Measurements from ENCODE around the gene ATXN7.

The ATXN7 gene

GRCh38 chr3:63964681-63965485 is 101.2 kb downstream of the ATXN7 start:
- no peak for DNase-seq (ENCODE audit: low read depth in 2 of 2)

DNA sequence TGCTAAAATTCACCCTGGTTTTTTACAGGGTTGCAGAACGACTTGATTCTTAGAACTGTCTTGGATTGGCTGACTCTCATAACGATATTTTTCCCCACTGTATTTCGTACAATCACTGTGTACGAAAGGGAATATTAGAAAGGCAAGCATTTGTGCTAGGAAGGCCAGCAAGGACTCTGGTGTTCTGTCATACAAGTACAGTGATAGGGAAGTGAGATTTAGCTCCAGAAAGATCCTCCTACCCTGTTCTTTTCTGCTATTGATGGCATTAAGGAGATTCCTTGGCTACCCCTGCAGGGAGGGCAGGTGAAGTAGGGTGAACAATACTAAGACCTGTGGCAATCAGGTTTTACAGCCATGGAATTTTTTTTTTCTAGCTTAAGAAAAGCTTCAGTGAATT is 102.3 kb downstream of the ATXN7 start:
- no peak for DNase-seq (ENCODE audit: low read depth in 2 of 2)

DNA sequence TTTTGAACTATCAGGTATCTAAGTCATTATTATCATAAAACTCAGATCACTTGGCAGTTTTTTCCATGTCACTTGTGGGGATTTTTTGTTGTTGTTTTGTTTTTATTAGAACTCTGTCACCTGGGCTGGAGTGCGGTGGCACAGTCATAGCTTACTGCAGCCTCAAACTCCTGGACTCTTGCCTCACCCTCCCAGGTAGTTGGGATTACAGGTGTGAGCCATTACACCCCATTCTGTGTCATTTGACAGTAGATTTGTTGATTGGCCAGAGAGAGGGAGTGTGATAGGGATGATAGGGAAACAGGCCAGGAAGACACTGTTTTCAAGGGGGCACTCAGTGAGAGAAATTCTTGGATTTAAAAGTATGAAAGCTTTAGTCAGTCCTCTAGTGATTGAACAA is 103.2 kb downstream of the ATXN7 start:
- DNase-seq (ENCODE audit: low read depth in 2 of 2): no peak

GRCh38 chr3:63967675-63968611 is 104.3 kb downstream of the ATXN7 start:
- DNase-seq (ENCODE audit: low read depth in 2 of 2): peak in 1 of 2 experiments; percentile 6

DNA sequence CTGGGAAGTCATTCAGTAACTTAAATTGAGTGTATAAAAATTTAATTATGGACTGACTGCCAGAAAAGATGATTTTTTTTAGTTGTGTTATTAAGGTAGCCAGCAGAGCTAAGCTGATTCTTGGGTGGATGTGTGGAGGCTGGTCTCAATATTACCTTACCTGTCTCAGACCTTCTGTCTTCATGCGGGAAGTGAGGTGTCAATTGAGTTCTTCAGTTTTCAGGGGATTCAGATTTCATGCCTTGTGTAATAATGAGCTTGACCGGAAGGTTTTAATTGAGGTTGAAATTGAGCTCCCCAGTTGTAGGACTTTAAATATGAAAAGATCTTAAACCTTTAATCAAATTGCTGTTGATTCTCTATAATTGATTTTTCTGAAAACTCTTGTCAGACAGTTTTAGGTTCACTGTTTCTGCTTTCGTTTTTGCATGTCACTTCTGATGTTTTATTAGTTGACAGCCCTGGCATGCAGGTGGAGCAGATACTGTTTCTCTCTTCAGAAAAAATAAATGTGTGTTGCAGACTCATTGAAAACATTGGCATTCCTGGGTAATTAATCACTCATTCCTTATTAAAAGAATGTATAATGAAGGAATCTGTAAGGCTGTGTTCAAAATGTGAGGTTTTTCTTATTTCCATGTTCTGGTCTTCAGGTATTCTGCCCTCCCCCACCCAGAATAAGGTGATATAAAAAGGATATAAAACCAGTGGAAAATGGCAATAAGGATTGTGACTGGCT is 105.1 kb downstream of the ATXN7 start:
- no peak for DNase-seq (ENCODE audit: low read depth in 2 of 2)

- DNase-seq (ENCODE audit: low read depth in 2 of 2): no peak
Observed at GRCh38 chr3:63969876-63970275, 106.2 kb downstream of the ATXN7 start.

- no peak for DNase-seq (ENCODE audit: low read depth in 2 of 2)
Observed at GRCh38 chr3:63970631-63971475, 107.2 kb downstream of the ATXN7 start.

DNA sequence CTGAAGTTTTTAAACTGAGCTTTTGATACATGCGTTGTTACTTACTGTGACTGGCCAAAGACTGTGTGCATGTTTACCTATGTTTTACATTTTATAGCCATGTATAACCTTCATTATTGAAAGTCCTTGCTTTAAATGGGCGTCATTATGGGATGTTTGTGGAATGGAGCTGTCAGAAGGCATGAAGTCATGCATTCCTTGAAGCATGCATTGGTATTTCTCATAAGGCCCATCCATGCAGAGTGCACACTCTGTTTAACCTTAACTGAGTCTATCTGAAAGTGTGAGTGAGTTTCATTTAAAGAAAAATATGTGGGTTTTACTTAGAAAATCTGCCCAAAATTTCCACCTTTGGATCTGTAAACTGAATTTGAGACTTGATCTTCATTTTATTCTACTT is 108.5 kb downstream of the ATXN7 start:
- no peak for DNase-seq (ENCODE audit: low read depth in 2 of 2)

DNA sequence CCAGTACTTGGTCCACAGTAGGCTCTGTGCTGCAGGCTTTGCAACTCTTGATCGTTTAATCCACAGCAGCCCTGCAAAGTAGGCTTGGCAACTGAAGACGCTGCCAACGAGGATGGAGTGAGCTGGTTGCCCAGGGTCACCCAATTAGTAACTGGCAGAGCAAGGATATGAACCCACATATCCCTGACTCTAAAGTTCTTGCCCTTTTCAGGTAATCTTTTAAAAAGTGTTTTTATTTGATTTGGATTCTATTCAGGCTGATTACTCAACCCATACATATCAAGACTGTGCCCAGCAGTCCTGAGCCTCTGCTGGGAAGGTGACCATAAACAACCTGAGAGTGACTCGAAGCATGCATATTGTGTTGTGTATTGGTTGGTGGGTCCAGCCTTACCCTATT is 109.3 kb downstream of the ATXN7 start:
- no peak for DNase-seq (ENCODE audit: low read depth in 2 of 2)

GRCh38 chr3:63973406-63973805 is 109.7 kb downstream of the ATXN7 start:
- DNase-seq (ENCODE audit: low read depth in 2 of 2): no peak

DNA sequence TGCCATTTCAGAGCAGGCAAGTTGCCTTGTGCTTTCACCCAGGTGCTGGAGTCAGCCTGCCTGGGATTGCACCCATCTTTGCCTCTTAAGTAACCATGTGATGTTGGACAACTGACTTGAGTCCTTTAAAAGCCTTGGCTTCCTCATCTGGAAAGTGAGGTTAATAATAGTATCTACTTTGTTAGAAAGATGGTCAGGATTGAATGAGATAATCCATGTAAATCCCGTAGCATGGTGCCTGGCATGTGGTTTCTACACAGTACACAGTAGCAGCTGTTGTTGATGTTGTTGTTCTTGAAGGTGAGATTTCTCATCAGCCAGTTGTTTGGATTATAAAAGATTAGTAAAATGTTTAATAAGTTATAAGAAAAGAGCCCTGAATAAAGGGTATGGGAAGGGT is 110.8 kb downstream of the ATXN7 start:
- no peak for DNase-seq (ENCODE audit: low read depth in 2 of 2)

GRCh38 chr3:63975723-63976122 is 112.1 kb downstream of the ATXN7 start:
- DNase-seq (ENCODE audit: low read depth in 2 of 2): no peak

- DNase-seq (ENCODE audit: low read depth in 2 of 2): no peak
Observed at GRCh38 chr3:63976161-63976871, 112.6 kb downstream of the ATXN7 start.

DNA sequence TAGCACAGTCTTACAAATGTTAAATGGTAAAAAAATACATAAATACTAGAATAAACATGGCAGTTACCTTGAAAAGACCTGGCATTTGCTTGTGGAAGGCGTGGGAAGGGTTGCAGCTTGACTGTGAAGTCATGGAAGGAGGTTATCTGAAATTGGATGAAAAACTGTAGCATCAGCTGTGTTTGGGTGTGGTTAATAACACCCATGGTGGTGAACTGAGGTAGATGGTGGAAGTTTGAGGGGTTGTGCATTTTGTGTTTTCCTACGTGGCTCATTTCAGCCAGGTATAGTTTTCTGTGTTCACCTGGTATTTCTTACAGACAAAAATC is 113.2 kb downstream of the ATXN7 start:
- DNase-seq (ENCODE audit: low read depth in 2 of 2): no peak

- DNase-seq (ENCODE audit: low read depth in 2 of 2): no peak
Observed at GRCh38 chr3:63977893-63978292, 114.2 kb downstream of the ATXN7 start.

DNA sequence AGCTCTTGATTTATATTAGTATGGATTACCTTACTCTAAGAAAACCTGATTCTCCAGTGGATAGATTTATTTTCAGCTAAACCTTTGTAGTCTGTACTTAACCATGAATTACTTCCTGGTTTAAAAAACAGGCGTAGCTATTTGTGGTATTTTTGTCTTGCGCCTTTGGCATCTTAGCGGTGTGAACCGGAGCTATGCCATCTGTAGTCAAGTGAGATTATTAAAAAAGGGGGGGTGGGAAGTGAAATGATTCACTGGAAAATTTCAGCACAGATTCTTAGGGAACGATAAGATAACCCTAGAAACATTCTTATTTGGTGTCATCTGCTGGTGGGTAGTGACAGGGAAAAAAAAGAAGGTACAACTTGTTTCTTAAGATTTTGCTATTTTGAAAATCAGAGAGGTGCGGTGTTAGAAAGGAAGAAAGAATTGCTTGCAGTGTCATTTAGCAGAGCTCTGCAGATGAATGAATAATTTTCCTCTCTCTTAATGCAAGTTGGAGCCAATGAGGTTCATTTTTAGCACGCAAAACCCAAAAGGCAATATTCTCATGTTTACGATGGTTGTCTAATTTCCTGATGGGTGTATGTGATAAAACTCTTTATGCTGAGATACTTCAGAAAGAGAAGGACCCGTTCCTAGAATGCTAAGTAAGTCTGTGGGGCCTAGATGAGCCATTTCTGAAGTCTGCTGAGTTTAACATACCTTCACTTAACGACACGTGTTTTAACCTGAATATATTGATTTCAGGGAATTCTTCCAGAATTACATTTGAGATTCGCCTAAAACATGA is 115.6 kb downstream of the ATXN7 start:
- no peak for DNase-seq (ENCODE audit: low read depth in 2 of 2)

GRCh38 chr3:63980019-63980418 is 116.4 kb downstream of the ATXN7 start:
- DNase-seq (ENCODE audit: low read depth in 2 of 2): no peak

- no peak for DNase-seq (ENCODE audit: low read depth in 2 of 2)
Observed at GRCh38 chr3:63980830-63981498, 117.3 kb downstream of the ATXN7 start.

DNA sequence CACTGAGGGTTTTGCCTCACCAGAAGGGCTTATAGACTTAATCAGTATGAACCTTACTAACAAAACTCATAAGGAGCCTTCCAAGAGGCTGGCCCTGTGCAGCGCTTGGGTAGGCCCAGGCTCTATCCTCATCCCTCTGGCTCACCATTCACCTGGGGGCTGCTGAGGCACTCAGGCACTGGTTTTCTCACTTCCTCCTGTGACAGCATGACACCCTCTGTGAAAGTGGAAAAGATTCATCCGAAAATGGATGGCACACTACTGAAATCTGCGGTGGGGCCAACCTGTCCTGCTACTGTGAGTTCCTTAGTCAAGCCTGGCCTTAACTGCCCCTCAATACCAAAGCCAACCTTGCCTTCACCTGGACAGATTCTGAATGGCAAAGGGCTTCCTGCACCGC is 118.3 kb downstream of the ATXN7 start:
- DNase-seq (ENCODE audit: low read depth in 2 of 2): no peak

Measured in stimulated activated CD4-positive, alpha-beta T cell treated with anti-CD3 and anti-CD28 coated beads, Interleukin-12 subunit alpha, Interleukin-12 subunit beta, amount 100 ng/mL, for 24 hours (primary cell).